Left lung (tissue), 10 donors: ENCODE measurements around the gene VSTM2B. TPM values are rescaled to one million over a fixed set of nuclear protein-coding genes. Genes with fewer than 3 reads are reported as not detected.

Experiments used
- ATAC-seq: fragments of 200-7000 bp; cut with Tn5 transposase; one replicate; pipeline ENCODE4 v1.9.1; 2020; ENCODE audit warnings: moderate library complexity
- DNase-seq, 4 donors: peaks; one replicate each; pipeline ENCODE4 v3.0.0-alpha.2; 2013 to 2020
- H3K27ac ChIP-seq, 2 donors: fragments of 200-600 bp; sonication (generic) in 1 of 2; one replicate each; pipeline versions ENCODE4 v1.5.0 to v1.8.0; 2020 to 2021
- H3K27me3 ChIP-seq, 2 donors: fragments of 200-600 bp; sonication (generic) in 1 of 2; one replicate each; pipeline versions ENCODE4 v1.5.0 to v1.8.0; 2020 to 2021
- H3K36me3 ChIP-seq, 2 donors: fragments of 200-600 bp; sonication (generic) in 1 of 2; one replicate each; pipeline versions ENCODE4 v1.5.0 to v1.8.0; 2020 to 2021
- H3K4me1 ChIP-seq, 2 donors: fragments of 200-600 bp; one replicate each; pipeline ENCODE4 v1.8.0; 2021
- H3K4me3 ChIP-seq, 2 donors: fragments of 200-600 bp; sonication (generic) in 1 of 2; one replicate each; pipeline versions ENCODE4 v1.5.0 to v1.8.0; 2020 to 2021; ENCODE audit warnings: mild to moderate bottlenecking in 1 of 2
- H3K9me3 ChIP-seq, 2 donors: fragments of 200-600 bp; sonication (generic) in 1 of 2; one replicate each; pipeline versions ENCODE4 v1.5.0 to v1.8.0; 2020 to 2021
- intact Hi-C, 2 donors: fragments of 100-400 bp; cut with DNase I; formaldehyde crosslinking; loops; one replicate each; pipeline versions ENCODE4 v1.11.2 to v1.14.2; 2022
- polyA plus RNA-seq, 6 donors: library from polyadenylated mRNA; unstranded; fragments of 120-200 nt; gene quantifications; one replicate each; pipeline ENCODE4 v1.2.1, GENCODE V29; 2013; ENCODE audit not compliant: insufficient read length in 6 of 6
- total RNA-seq, 2 donors: library from RNA; stranded (reverse); fragmentation: NEBNext Ultra II Directional; extraction: Animal tissue kit (Norgen Biotek cat#: 25700); gene quantifications; one replicate each; pipeline ENCODE4 v1.2.1, GENCODE V29; 2021
- TF ChIP-seq, protein P1 (sequence below), 2 donors: fragments of 200-600 bp; sonication (generic) in 1 of 2; IDR thresholded peaks; one replicate each; pipeline versions ENCODE4 v1.5.0 to v1.8.0; 2021; ENCODE audit warnings: antibody characterized with exemption in 2 of 2
- donor health status: DM: no; HTN: yes; CAD: no.
- donor health status: DM: no; HTN: no; CAD: no.

VSTM2B gene
- total and polyA plus RNA-seq, 8 donors = not detected

DNA sequence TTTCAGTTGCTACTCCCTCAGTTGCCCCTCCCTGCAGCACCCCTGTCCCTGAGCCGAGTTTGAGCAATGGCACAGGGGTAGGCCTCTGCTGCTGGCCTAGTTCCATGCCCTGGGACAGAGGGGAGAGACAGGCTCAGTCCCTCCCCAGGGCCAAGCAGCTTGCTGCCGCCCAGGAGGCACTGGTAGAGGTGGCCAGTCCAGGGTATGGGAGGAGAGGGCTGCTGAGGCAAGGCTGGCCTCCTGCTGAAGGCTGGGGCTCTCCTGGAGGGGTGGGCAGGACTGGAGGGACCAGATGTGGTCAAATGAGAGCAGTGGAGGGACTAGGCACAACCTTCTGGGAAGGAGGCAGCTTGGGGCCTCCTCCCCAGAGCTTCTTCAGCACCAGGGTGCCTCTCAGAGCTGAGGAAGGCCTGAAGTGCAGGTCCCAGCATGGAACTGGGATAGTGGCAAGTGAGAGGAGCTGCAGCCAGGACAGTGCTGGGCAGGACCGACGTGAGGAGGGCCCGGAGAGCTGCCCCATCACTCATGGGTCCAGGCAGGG is 29.8 kb upstream of the VSTM2B start:
- Histone ChIP-seq H3K4me1 (no peaks in the 10 kb centered on the region), H3K27ac (no peak overlapping the region), H3K36me3 (no peaks in the 10 kb centered on the region), H3K27me3 (peaks cover 0 to 19% of the 10 kb centered on the region in 2 donors), H3K4me3 (no peak overlapping the region), H3K9me3 (no peaks in the 10 kb centered on the region)
- DNase-seq (peak in 1 of 4 donors; percentile 55), ATAC-seq (no peak)
- intact Hi-C loops = no loop called here
- TF ChIP-seq, protein P1, sequence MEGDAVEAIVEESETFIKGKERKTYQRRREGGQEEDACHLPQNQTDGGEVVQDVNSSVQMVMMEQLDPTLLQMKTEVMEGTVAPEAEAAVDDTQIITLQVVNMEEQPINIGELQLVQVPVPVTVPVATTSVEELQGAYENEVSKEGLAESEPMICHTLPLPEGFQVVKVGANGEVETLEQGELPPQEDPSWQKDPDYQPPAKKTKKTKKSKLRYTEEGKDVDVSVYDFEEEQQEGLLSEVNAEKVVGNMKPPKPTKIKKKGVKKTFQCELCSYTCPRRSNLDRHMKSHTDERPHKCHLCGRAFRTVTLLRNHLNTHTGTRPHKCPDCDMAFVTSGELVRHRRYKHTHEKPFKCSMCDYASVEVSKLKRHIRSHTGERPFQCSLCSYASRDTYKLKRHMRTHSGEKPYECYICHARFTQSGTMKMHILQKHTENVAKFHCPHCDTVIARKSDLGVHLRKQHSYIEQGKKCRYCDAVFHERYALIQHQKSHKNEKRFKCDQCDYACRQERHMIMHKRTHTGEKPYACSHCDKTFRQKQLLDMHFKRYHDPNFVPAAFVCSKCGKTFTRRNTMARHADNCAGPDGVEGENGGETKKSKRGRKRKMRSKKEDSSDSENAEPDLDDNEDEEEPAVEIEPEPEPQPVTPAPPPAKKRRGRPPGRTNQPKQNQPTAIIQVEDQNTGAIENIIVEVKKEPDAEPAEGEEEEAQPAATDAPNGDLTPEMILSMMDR (IDR thresholded peaks at IDR 0.05) = no peak

DNA sequence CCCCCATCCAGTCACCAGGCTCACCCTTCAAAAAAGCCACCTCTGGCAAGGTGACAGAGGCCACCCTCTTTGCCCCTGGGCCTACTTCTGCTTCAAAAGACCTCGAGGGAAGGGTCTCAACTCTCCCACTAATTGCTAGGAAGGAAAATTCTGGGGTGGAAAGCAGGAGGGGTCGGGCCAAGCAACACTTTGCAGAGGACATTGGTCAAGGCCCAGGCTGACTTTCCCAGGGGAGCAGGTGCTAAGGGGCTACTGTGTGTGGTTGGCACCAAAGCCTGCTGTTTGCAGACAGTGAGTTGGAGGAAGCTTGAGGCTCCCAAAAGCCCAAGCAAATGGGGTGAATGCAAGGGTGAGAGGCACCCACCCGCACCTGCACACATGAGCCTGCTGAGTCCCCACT is 28.6 kb upstream of the VSTM2B start:
- DNase-seq (no peak), ATAC-seq (no peak)

DNA sequence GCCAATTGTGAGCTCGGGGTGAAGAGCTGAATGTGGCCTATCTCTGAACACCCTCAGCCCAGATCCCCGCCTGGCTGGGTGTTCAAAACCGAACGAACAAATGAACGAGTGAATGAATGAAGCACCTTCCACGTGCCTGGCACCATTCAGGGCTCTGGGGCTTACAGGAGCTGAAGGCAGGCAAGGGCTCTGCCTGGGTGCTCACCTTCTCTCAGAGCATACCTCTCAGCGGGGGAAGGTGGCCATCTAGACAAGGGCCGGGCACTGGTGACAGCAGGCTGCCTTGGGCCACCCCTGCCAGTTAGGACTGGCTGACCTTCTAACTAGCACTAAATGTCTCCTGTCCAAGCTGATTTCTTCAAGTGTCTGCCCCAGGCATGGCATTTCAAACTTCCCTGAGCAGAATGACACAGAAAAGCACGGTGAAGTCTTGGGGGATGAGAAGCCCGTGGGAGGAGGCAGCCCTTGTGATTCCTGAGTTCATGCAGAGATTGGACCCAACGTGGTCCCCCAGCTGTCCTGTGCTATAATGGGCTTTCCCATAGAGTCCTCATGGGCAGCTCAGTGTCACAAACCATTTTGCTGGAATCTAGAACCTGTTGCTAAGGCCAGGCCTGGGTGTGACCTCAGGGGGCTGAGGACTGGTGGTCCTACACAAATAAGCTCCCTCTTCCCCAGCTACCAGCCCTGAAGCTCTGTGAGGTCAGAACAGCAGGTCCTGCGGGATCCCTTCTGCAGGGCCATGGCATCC is 27.9 kb upstream of the VSTM2B start:
- Histone ChIP-seq H3K36me3 (no peaks in the 10 kb centered on the region), H3K4me3 (no peak overlapping the region), H3K27me3 (peaks cover 0 to 17% of the 10 kb centered on the region in 2 donors), H3K27ac (no peak overlapping the region), H3K9me3 (no peaks in the 10 kb centered on the region), H3K4me1 (no peaks in the 10 kb centered on the region)
- TF ChIP-seq, protein P1 (IDR thresholded peaks at IDR 0.05) = no peak
- peak in 2 of 4 donors; percentile 3 to 35 for DNase-seq
- intact Hi-C loops = no loop called here
- ATAC-seq = no peak

More for the DNA sequence above, 28.6 kb upstream of the VSTM2B start:
- no peaks in the 10 kb centered on the region for H3K4me1 ChIP-seq
- no peaks in the 10 kb centered on the region for H3K36me3 ChIP-seq
- no peak overlapping the region for H3K4me3 ChIP-seq
- H3K27me3 ChIP-seq = peaks cover 0 to 17% of the 10 kb centered on the region in 2 donors
- no peaks in the 10 kb centered on the region for H3K9me3 ChIP-seq
- intact Hi-C loops = no loop called here
- TF ChIP-seq, protein P1 (IDR thresholded peaks at IDR 0.05) = no peak
- H3K27ac ChIP-seq = no peak overlapping the region

DNA sequence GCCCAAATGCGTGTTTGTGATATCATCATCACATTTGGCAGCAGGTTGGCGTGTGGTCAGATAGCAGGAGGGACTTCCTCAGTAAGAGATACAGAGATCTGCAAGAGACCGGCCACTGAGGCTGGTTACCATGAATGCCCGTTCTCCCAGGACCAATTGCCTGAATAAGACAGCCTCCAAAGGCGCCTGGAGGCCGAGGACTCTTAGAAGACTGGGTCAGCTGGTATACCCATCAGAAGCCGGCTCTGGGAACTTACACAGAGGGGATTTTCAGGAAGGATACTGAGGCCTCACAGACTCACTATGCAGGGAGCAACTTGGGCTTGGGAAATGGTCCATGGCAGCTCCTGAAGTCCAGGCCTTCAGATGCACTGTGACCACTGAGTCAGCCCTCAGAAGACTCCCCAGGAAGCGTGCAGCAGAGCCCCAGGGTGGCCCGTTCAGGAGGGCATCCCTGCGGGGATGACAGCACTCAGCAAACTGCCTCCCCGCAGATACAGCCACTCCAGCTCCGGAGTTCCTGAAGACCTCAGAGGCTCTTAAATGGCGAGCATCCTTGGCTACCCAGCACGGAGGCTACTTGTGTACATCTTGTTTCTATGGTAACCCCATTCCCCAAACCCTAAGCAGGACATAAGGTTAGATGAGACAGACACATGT is 26.4 kb upstream of the VSTM2B start:
- H3K27me3 ChIP-seq = peaks cover 0 to 19% of the 10 kb centered on the region in 2 donors
- intact Hi-C loops = no loop called here
- H3K9me3 ChIP-seq = no peaks in the 10 kb centered on the region
- DNase-seq (peak in 1 of 4 donors; percentile 7), ATAC-seq (no peak)
- H3K27ac ChIP-seq = no peak overlapping the region
- H3K4me1 ChIP-seq = no peaks in the 10 kb centered on the region
- no peaks in the 10 kb centered on the region for H3K36me3 ChIP-seq
- TF ChIP-seq, protein P1 (IDR thresholded peaks at IDR 0.05) = no peak
- H3K4me3 ChIP-seq = no peak overlapping the region

DNA sequence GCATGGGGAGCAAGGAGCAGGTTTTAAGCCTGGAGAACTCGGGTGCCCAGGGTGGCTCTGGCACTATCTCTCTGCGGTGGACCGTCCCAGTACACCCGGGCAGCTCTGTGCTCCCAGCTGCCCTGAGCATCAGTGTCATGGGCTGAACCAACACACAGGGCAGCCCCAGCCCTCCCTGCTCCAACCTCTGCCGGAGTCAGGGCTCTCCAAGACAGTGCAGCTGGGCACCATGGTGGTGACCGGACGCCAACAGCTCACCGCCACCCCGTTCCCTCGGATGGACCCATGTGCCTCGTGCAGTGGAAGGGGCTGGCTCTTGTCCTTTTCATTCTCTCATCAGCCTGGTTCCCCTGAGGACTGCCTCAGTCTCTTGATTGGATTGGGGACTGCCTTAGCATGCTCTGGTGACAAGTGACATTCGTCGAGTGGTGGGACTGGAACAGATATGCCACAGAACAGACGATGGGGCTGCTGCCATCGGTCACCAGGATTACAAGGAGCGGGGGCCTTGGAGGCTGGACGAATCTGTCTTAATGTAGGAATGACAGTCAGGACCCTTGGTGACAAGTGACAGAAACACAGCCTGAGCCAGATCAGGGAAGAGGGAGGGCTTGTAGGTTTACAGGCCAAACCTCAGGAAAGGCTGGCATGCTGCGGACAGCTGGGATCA is 25.7 kb upstream of the VSTM2B start:
- no peaks in the 10 kb centered on the region for H3K9me3 ChIP-seq
- no peak overlapping the region for H3K4me3 ChIP-seq
- intact Hi-C loops = no loop called here
- no peak for DNase-seq
- H3K27me3 ChIP-seq = peaks cover 0 to 19% of the 10 kb centered on the region in 2 donors
- ATAC-seq = no peak
- H3K36me3 ChIP-seq = no peaks in the 10 kb centered on the region
- no peak overlapping the region for H3K27ac ChIP-seq
- TF ChIP-seq, protein P1 (IDR thresholded peaks at IDR 0.05) = no peak
- no peaks in the 10 kb centered on the region for H3K4me1 ChIP-seq
